Endothelial cell of umbilical vein (primary cell): ENCODE data around the gene VPS45. TPM values are rescaled to one million over a fixed set of nuclear protein-coding genes. Genes with fewer than 3 reads are reported as not detected.

Source experiments
- BruUV-seq: library from RNA; stranded (reverse); fragments of 400-500 nt; replicated peaks from 2 replicates; lab custom pipeline; 2021; lab: Mats Ljungman, UMichigan
- CTCF ChIA-PET: fragments of 300-600, 350-600 bp; sonication (Branson Sonifier 250); formaldehyde crosslinking; loops from one replicate; lab custom pipeline; 2021; ENCODE audit warnings: antibody characterized with exemption, inconsistent platforms; lab: Charles Lee
- POLR2A ChIA-PET: fragments of 300-600, 350-600 bp; sonication (Branson Sonifier 250); formaldehyde crosslinking; loops from one replicate; lab custom pipeline; 2021; ENCODE audit warnings: antibody characterized with exemption, inconsistent platforms; lab: Charles Lee
- DNase-seq: peaks from one replicate; pipeline ENCODE4 v3.0.0-alpha.2; 2011; ENCODE audit warnings: low read depth, low spot score
- FAIRE-seq: peaks from 2 replicates; lab custom pipeline; 2011; peaks lifted over from hg19 to GRCh38; lab: Jason Lieb, UNC
- H2AFZ ChIP-seq: 2 replicates; pipeline ENCODE4 v1.6.0; 2012; ENCODE audit warnings: low read depth, low read length, control low read depth, inconsistent platforms
- H3K27ac ChIP-seq: 2 replicates; pipeline ENCODE4 v1.5.1; 2011; ENCODE audit warnings: low read depth, mild to moderate bottlenecking, control low read depth, low read length, moderate library complexity; ENCODE audit not compliant: insufficient read depth
- H3K27me3 ChIP-seq, 2 experiments: 2 replicates each; pipeline versions ENCODE4 v1.6.0 to v1.6.1; 2011; ENCODE audit warnings: low read length in 2 of 2, mixed read lengths in 1 of 2; ENCODE audit not compliant: control insufficient read depth in 2 of 2, insufficient read depth in 2 of 2
- H3K36me3 ChIP-seq, 2 experiments: 2 replicates in 1 of 2; 3 replicates in 1 of 2; pipeline ENCODE4 v1.5.1; 2011; ENCODE audit warnings: low read length in 2 of 2, mild to moderate bottlenecking in 1 of 2, moderate library complexity in 1 of 2; ENCODE audit not compliant: control insufficient read depth in 2 of 2, insufficient read depth in 2 of 2; ENCODE audit errors: extremely low read depth in 1 of 2
- H3K4me1 ChIP-seq: 3 replicates; pipeline ENCODE4 v1.5.1; 2011; ENCODE audit warnings: mild to moderate bottlenecking, low read length; ENCODE audit not compliant: control insufficient read depth, insufficient read depth; ENCODE audit errors: extremely low read depth
- H3K4me2 ChIP-seq: 2 replicates; pipeline ENCODE4 v1.6.1; 2011; ENCODE audit warnings: low read length, control low read depth, mixed read lengths; ENCODE audit not compliant: insufficient read depth
- H3K4me3 ChIP-seq, 3 experiments: fragments of 200-600 bp in 1 of 3; sonication (generic), shearing (Covaris generic) in 1 of 3; replicated peaks in 1 of 3; 2 replicates each; pipeline ENCODE4 v1.5.1; 2011 to 2016; ENCODE audit warnings: control low read depth in 3 of 3, low read length in 3 of 3, mild to moderate bottlenecking in 2 of 3, inconsistent platforms in 1 of 3, low read depth in 1 of 3, moderate library complexity in 1 of 3; ENCODE audit not compliant: insufficient read depth in 1 of 3
- H3K79me2 ChIP-seq: 2 replicates; pipeline ENCODE4 v1.6.0; 2012; ENCODE audit warnings: low read length, inconsistent platforms; ENCODE audit not compliant: control insufficient read depth, insufficient read depth
- H3K9ac ChIP-seq: replicated peaks from 2 replicates; pipeline ENCODE3; 2011; ENCODE audit warnings: low read length, control low read depth; ENCODE audit not compliant: insufficient read depth; ENCODE audit errors: extremely low read depth
- H3K9me1 ChIP-seq: replicated peaks from 3 replicates; pipeline ENCODE4 v1.6.0; 2011; ENCODE audit warnings: mild to moderate bottlenecking, low read length; ENCODE audit not compliant: control insufficient read depth, insufficient read depth; ENCODE audit errors: extremely low read depth
- H3K9me3 ChIP-seq: replicated peaks from 2 replicates; pipeline ENCODE4 v1.5.1; 2012; ENCODE audit warnings: low read length, inconsistent platforms; ENCODE audit not compliant: control insufficient read depth, insufficient read depth
- H4K20me1 ChIP-seq: replicated peaks from 2 replicates; pipeline ENCODE3; 2011; ENCODE audit warnings: mild to moderate bottlenecking, low read length; ENCODE audit not compliant: control insufficient read depth, insufficient read depth; ENCODE audit errors: extremely low read depth
- CTCF ChIP-seq, 2 donors: IDR thresholded peaks; 1 replicate in 1 of 2; 2 replicates in 1 of 2; pipeline ENCODE4 v1.5.1; 2011; ENCODE audit warnings: low read length in 2 of 2, mild to moderate bottlenecking in 2 of 2, moderate library complexity in 2 of 2, control low read depth in 1 of 2, inconsistent platforms in 1 of 2, low read depth in 1 of 2; ENCODE audit not compliant: insufficient read depth in 1 of 2; ENCODE audit errors: extremely low read depth in 1 of 2
- EZH2 ChIP-seq: IDR thresholded peaks from 2 replicates; pipeline ENCODE4 v1.6.1; 2012; ENCODE audit warnings: borderline replicate concordance, low read depth, mild to moderate bottlenecking, moderate library complexity, low read length, inconsistent platforms; ENCODE audit not compliant: severe bottlenecking
- FOS ChIP-seq: IDR thresholded peaks from 2 replicates; pipeline ENCODE4 v1.6.1; 2011; ENCODE audit warnings: mild to moderate bottlenecking, low read length, moderate library complexity, borderline replicate concordance; ENCODE audit not compliant: insufficient read depth
- GATA2 ChIP-seq: IDR thresholded peaks from 2 replicates; pipeline ENCODE4 v1.7.0; 2011; ENCODE audit warnings: low read depth, mild to moderate bottlenecking, moderate library complexity, mixed read lengths, low read length; ENCODE audit not compliant: insufficient read length, insufficient read depth
- JUN ChIP-seq: IDR thresholded peaks from 2 replicates; pipeline ENCODE4 v1.6.1; 2011; ENCODE audit warnings: borderline replicate concordance, low read depth; ENCODE audit not compliant: insufficient read length, insufficient read depth
- MYC ChIP-seq: IDR thresholded peaks from one replicate; pipeline ENCODE4 v1.6.1; 2011; ENCODE audit warnings: mild to moderate bottlenecking, low read depth, low read length
- POLR2A ChIP-seq: IDR thresholded peaks from 2 replicates; pipeline ENCODE4 v1.6.1; 2012; ENCODE audit warnings: low read depth, mild to moderate bottlenecking, control low read depth, low read length
- POLR2AphosphoS5 ChIP-seq: IDR thresholded peaks from 2 replicates; pipeline ENCODE4 v1.6.1; 2012; ENCODE audit warnings: low read depth, mild to moderate bottlenecking, control low read depth, low read length, moderate library complexity; ENCODE audit not compliant: insufficient read depth
- dilution Hi-C: fragments of 300-500 bp; cut with MboI; formaldehyde crosslinking; loops from one replicate; pipeline ENCODE4 v1.15.0; 2019; ENCODE audit warnings: low sequenced_read_pairs; ENCODE audit not compliant: extremely low pct_ligation_motif_present
- intact Hi-C: fragments of 100-400 bp; cut with micrococcal nuclease; formaldehyde crosslinking; loops from one replicate; pipeline ENCODE4 v1.10.0; 2022
- polyA plus RNA-seq, 4 experiments: library from polyadenylated mRNA; depleted of rRNA in 3 of 4; stranded (reverse) in 3 of 4; unstranded in 1 of 4; fragments of >200 nt; gene quantifications; 2 replicates each; pipeline versions ENCODE4 v1.2.1 to v1.2.3, GENCODE V29; 2011 to 2012; ENCODE audit warnings: missing spikeins in 1 of 4
- total RNA-seq: library from RNA; stranded (reverse); gene quantifications from 2 replicates; pipeline ENCODE4 v1.2.3, GENCODE V29; 2021
- TF ChIP-seq, protein P1 (sequence below): IDR thresholded peaks from 2 replicates; pipeline ENCODE4 v1.6.1; 2011; ENCODE audit not compliant: insufficient read depth, insufficient read length

Gene VPS45
- total and polyA plus RNA-seq, 2 donors (not counting 3 experiments of a cell fraction or from before 2014, with no cell fraction given) = 24.8 to 43.7 TPM

GRCh38 chr1:150132372-150132771, 64.8 kb downstream of the VPS45 start:
- H3K79me2 ChIP-seq = no peaks in the 10 kb centered on the region
- dilution Hi-C loops (no loop called here), intact Hi-C loops (no loop called here)
- H3K9ac ChIP-seq = no peak overlapping the region
- no peaks in the 10 kb centered on the region for H3K36me3 ChIP-seq
- H3K27me3 ChIP-seq = no peaks in the 10 kb centered on the region
- CTCF ChIA-PET = interaction anchor here (1.5 to 1.9 kb wide), 2 partner anchors 34 to 82 kb away, joined by 5 read pairs; no protein-coding TSS in a partner anchor
- no peak overlapping the region for H2AFZ ChIP-seq
- FAIRE-seq (no peak), DNase-seq (no peak)
- no peak overlapping the region for H3K4me2 ChIP-seq
- POLR2A ChIA-PET = no interaction called here
- H4K20me1 ChIP-seq = no peaks in the 10 kb centered on the region
- no peak for TF ChIP-seq POLR2A
- TF ChIP-seq CTCF (IDR thresholded peaks at IDR 0.05; ENCODE audit: extremely low read depth in 1 of 2, insufficient read depth in 1 of 2, low read depth in 1 of 2, low read length in 2 of 2) = no peak
- no peak for TF ChIP-seq GATA2
- TF ChIP-seq JUN = no peak
- TF ChIP-seq, protein P1, sequence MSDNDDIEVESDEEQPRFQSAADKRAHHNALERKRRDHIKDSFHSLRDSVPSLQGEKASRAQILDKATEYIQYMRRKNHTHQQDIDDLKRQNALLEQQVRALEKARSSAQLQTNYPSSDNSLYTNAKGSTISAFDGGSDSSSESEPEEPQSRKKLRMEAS = no peak
- TF ChIP-seq MYC = no peak
- TF ChIP-seq EZH2 = no peak
- no peak for TF ChIP-seq FOS
- TF ChIP-seq POLR2AphosphoS5 = no peak
- no peak overlapping the region for H3K4me3 ChIP-seq
- H3K4me1 ChIP-seq = no peaks in the 10 kb centered on the region
- no peak overlapping the region for H3K27ac ChIP-seq
- BruUV-seq = no TSS peak
- no peaks in the 10 kb centered on the region for H3K9me3 ChIP-seq
- H3K9me1 ChIP-seq = no peaks in the 10 kb centered on the region
